Effector CD8-positive, alpha-beta T cell (primary cell): ENCODE results near the gene DOCK1.
A peak's percentile ranks its signal among the peaks of the same experiment; 100 is the strongest.
"Not testable (repeated sequence)": the region's sequence is repeated elsewhere in the genome, so short reads cannot be mapped to it uniquely, and the experiment has no call there.

ENCODE experiments used
- DNase-seq: peaks from one replicate; lab custom pipeline; 2025; lab: John Stamatoyannopoulos, UW

DOCK1 gene

DNA sequence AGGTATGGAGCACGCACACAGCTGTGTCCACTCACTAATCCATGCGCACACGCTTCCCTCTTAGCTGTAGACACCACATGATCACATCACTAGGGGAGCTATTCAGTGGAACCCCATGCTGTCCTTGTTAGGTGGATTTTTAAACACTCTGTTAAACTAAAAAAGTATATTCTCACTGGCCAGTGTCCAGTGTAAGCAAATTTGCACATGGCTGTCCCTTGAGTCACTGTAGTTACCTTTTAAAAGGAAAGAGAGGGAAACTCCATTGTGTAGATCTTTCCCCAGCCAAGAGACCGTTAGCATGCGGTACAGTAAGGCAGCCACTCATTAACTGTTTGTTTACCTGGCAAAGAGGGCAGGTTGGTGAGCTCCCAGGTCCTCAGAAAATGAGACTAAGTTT is 372.8 kb downstream of the DOCK1 start:
- no peak for DNase-seq

DNA sequence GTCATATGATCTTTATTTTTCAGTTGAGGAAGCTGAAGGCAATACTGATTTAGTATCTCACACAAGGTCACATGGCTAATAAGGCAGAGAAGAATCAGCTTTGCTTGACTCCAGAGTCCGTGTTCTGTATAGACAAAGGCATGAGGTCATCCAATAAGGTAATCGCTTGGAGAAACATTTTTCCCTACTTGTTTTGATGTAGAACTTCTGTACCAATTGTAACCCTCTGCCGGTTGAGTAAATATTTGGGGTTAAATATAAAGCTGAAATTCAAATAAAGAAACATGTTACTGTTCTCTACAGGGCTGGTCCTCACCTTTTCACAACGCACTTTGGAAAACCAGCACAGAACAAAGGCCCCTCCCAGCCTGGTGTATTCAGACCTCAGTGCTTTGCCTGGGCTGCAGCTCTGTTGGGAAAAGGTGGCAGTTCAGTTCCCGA is 374.1 kb downstream of the DOCK1 start:
- no peak for DNase-seq

DNA sequence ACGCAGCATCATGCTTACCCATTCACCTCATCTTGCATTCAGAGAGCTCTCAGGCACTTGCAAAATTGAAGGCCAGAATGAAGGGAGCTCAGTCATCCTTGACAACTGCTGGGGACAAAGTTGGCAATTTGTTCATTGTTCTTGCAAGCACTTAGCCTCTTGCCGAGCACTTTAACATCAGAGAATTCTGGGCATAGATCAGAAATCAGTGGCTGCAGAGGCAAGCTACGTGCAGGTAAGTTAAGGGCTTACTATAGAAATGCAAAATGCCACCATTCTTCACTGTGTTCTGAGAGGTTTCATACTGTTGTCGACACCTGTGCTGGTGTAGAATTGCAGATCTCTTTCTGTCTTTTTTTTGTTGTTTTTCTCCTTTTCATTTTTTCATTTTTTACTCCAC is 375.2 kb downstream of the DOCK1 start:
- no peak for DNase-seq

DNA sequence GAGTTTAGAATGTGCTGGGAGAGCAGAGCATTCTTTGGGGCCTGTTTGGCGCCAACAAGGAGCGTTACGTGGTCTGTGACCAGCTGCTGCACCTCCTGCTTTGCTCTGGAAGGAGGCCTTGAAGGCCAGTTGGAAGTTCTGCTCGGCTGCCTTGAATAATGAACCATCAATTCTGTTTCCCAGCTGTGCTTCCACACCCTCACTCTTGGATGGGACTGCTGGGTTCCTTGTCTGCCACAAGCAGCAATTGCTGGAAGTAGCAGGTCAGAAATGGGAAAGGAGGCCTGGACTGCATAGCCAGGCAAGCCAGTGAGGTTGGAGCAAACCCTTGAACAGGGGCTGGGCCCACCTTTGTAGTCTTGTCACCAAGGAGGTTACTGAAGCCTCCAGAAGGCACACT is 377.8 kb downstream of the DOCK1 start:
- no peak for DNase-seq

DNA sequence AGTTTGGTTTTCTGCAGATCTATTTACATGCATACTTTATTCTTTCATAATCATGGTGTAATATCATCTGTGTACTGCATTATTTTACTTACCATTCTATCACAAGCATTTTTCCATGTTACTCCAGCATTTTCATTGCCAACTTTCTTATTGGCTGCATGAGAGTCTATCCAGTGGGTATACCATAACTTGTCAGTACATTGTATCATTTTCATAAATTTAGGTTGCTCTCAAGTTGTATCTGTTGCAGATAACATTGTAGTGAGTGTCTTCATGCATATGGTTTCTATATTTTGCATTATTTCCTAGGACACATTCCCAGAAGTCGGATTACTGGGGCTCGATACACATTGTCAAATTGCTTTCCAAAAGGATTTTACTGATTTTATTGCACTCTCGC is 378.3 kb downstream of the DOCK1 start:
- DNase-seq = no peak

DNA sequence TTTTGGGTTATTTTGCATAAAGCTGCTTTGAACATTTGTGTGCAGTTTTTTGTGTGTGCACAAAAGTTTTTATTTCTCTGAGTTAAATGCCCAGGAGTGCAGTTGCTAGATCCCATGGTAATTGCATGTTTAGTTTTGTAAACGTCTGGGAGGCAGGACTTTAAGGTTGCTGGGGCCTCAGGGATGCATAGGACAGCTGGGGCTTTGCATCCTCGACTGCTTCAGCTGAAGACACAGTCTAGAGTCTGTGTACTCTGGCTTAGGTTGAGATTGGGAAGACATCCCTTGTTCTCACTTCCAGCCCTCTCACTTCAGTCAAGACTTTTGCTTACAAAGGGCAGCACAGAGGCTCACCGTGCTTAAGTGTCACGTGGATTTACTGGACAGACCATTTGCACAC is 385.6 kb downstream of the DOCK1 start:
- no peak for DNase-seq

DNA sequence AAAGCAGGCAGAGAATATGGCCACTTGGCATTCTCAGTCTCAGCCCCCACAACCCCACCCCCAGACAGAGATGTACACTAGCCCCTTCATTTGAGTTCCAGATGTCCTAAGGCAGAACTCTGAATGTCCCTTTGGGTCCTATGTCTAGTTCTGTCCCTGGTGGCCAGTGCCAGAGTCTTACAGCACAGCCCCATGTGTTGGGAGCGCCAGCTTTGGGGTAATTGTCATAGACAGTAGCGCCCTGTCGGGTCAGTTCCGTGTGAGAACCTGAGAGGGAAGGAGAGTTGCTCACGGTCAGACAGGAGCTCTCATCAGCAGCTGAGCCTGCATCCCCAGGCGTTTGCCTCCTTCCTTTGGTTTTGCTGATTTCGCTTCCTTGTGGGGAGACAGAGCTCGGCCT is 386.1 kb downstream of the DOCK1 start:
- no peak for DNase-seq

DNA sequence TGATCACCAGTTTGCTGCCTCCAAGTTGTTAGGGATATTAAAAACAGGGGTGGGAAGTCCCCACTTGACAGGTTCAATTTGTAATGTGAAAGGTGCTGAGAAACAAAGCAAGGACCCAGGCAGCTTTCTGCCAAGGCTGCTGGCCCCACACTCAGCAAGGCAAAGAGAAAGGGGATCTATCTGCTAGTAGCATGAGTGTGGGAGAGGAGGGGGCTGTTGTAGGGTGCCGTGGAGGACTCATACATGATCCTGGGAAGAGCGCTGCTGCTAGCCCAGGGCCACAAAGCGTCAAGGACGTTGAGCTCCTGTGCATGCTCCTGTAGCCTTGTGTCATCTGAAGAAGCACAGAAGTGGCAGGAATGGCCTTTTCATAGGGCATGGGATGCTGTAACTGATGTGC is 387.7 kb downstream of the DOCK1 start:
- DNase-seq = no peak

DNA sequence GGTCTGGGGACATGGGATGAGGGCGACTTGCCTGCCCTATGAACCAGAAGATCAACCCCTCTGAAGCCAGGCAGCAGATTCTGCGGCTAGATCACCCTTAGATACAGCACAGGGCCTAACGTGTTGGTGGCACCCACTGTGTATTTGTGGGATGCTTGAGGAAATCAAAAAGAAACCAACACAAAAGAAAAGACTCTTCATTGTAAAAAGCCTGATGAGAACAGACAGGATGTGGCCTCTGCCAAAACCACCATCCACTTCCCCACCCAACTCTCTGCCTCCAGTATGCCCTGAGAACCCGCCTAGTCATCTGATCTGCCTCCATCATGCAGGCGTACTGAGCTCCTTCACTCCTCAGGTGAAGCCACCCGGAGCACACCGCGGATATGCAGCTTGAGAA is 388.4 kb downstream of the DOCK1 start:
- DNase-seq = peak; percentile 2

DNA sequence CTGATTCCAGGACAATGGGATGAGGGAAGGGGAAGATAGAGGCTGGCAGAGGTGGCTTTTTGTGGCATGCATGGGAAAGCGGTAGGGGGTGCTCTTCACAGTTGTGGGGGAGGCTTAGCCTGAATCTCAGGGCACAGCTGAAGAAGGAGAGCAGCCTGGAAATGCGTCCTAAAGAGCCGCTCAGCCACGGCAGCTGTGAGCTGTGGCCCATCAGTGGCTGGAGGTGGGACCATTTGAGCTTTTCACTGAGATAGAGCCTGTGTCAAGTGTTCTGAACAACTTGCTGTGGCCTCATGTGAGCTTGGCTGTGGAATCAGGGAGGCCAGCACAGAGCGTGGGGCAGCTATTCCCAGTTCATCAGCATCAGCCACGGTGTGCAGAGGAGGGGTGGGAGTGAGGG is 391.5 kb downstream of the DOCK1 start:
- no peak for DNase-seq

DNA sequence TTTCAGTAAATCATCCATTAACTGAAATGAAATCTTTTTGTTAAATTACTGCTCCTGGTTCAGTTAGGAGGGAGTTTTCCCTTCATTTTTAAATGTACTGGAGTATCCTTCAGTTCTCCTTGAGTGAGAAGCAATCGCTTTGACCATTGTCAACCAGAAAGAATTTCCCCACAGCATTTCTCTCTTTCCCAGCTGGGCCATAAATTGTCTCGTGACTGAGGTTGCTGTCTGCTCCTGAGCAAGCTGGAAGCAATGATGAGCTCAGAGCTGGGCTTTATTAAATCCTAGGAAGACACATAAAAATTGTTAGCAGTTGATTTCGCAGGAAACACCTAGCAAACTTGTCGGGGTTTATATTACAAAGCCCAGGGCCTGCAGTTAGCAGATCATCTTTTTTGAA is 393.2 kb downstream of the DOCK1 start:
- no peak for DNase-seq

DNA sequence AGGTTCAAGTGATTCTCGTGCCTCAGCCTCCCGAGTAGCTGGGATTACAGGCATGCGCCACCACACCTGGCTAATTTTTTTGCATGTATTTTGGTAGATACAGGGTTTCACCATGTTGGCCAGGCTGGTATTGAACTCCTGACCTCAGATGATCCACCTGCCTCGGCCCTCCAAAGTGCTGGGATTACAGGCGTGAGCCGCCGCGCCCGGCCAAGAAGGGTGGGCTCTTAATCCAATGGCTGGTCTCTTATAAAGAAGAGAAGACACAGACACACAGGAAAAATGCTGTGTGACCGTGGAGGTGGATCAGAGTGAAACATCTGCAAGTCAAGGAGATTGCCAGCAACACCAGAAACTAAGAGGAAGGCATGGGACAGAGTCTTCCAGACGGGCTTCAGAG is 394.0 kb downstream of the DOCK1 start:
- not testable (repeated sequence) for DNase-seq

DNA sequence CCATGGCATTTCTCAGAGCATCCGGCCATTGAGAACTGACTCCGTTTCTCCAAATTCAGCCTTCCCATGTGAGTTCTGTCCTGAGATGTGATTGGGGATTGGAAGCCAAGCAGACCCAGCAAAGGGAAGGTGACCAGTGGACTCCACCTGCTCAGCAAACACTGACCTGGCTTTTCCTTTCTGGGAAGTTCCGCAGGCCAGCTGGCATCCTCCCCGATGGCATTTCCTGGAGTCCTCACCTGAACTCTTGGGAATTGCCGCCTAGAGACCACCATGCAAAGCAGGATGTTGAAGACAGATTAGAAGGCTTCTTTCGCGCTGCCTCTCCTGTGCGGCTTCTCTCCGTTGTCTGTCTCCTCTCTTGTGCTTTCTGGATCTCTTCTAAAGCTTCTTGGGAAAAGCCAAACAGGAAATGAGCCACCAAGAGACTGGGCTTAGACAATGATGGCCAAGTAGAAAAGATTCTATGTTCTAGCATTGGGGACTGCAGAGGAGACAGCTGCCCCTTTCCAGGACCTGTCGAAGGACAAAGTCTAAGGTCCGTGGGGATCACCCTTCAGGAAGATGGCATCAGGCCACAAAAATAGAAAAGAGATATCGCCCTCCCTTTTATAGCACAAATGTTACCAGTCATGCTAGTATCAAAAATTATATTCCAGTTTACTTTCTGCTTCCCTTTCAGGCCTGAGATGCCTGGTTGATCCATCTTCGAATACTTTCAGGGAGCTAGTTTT is 394.9 kb downstream of the DOCK1 start:
- DNase-seq = no peak

DNA sequence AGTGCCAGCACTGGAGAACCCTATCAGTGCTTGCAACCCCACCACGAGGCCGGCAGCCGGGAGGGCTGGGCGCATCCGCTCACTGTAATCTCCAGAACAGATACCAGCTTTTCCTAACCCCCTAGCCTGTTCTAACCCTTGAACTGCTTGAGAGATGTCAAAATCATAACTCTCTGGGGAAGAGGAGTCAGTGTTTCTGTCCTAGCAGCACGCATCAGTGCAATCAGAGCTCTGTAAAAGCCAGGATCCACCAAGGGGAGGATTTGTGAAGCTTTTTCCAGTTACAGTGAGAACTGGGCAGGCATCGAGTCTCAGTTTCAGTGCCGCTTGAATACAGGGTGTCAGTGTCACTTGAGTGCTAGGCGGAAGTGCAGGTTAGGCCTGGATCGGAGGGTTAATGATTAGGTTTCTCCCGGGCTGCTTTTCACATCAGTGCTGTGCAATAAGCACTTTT is 395.7 kb downstream of the DOCK1 start:
- no peak for DNase-seq

DNA sequence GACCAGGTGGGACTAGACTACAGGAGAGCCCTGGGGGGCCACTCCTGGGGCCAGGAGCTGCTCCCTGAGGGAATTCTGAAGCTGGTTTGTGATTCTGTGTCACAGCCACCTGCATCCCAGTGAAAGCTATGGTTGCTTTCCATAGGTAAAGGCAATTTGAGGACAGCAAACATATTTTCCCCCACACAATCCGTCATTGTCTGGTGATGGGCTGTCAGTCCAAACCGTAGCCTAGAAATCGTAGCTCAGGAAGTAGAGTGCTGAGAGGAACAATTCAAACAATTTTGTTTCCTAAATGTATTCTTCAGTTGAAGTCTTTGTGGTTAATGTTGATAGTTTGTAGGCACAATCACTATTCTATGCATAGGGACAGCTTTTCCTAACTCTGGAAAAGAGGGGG is 397.1 kb downstream of the DOCK1 start:
- DNase-seq = no peak

DNA sequence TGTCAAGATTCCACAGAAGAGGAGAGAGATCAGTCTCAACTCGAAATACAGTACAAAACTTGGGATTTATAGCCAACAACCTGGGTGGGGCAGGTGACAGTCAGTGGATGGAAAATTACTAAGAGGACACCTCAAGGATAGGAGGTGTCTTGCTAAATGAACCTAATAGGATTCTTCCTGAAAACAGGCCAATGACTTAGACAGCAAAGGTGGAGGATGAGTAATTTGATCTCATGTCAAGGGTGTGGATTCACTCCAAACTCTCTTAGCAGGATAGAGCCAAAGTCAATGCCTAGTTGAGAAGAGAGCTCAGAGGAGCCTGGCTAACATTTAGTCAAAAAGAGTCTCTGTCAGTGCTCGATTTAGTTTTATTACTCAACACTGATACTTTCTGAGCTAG is 397.9 kb downstream of the DOCK1 start:
- no peak for DNase-seq

DNA sequence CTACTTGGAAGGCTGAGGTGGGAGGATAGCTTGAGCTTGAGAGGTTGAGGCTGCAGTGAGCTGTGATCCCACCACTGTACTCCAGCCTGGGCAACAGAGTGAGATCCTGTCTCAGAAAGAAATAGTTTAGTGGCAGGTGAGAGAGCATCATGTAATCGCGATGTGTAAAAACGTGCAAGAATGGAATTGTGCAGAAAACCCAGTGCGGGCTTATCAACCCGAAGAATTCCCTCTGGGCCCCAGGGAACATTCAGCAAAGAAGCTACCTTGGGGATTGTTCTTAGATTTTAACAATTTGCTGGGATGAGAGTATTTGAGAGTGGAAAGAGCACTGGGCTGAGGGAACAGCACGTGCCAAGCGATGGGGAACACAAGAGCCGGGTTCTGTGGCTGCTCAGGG is 398.5 kb downstream of the DOCK1 start:
- DNase-seq = no peak

DNA sequence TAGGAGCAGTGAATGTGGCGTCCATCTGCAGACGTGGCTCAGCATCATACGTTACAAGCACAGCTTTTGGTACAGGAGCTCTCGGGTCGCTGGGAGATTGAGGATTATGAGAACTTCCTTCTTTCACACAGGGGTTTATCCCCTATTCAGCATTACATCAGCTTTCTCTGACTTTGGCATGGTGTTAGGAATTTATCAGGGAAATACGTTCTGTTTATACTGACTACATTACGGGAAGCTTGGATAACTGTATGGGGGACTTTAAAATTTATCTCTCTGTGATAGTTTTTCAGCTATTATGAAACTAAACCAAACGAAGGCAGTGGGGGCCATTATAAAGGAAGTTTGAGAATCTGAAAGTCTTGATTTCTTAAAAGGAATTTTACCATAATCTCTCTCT is 401.3 kb downstream of the DOCK1 start:
- no peak for DNase-seq

DNA sequence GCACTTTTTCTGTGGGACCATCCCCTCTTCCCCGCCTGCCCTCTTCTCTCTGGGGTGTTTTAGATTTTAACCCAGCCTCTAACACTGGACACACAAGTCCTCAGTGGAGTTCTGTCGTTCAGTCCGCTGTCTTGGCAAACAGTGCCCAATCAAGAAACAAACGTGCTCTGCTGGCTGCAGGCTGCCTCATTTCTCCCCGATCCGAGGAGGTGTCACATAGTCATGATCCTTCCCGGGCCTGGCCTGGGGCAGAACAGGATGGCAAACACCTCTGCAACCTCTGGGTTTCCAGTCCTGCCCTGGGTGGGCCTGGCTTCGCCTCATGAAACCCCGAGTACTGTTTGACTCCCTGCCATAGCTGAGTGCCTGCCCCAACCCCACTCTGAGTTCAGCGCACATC is 402.1 kb downstream of the DOCK1 start:
- no peak for DNase-seq

DNA sequence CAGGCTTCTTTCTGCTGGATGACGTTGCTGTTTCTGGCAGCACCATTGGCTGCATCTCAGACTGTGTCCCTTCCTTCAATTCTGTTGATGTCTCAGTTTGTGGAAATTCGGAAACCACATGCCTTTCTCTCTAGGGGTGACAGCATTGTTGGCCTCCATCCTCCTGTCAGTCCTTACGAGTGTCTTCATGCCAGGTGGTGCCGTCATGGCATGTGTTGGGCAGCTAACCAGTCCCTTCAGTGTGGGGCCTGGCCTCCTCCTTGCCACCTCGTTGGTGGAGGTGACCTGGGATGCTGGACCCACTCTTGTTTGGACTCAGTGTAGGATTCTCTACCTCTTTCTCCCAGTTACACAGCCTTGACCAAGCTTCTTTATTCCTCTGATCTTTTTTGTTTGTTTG is 402.8 kb downstream of the DOCK1 start:
- DNase-seq = no peak

DNA sequence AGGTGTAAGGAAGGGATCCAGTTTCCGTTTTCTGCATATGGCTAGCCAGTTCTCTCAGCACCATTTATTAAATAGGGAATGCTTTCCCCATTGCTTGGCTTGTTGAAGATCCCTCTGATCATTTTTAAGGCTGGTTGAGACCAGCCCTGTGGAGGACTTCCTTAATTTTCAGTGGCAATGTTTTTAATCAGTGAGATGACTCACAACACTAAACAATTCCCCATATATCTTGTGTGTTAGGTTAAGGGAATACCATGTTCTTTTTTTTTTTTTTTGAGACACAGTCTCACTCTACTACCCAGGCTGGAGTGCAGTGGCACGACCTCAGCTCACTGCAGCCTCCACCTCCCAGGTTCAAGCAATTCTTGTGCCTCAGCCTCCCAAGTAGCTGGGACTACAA is 404.4 kb downstream of the DOCK1 start:
- not testable (repeated sequence) for DNase-seq

DNA sequence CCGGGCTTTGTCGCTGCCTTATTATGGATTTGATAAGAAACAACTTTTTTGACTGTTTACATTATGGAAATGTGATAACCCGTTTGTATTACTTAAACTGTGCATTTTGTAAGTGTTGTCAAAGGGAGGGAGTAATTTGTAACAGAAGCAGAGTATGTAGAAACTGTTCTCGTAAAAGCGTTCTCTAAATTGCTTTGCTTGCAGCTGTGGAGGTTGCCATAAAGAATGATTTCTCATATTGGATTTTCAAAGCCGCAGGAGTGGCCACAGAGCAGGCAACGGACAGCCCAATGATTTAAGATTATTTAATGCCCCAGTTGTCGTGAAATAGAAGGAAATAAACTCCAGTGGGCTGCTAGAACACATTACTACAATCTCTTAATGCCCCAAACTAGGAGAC is 405.2 kb downstream of the DOCK1 start:
- no peak for DNase-seq

DNA sequence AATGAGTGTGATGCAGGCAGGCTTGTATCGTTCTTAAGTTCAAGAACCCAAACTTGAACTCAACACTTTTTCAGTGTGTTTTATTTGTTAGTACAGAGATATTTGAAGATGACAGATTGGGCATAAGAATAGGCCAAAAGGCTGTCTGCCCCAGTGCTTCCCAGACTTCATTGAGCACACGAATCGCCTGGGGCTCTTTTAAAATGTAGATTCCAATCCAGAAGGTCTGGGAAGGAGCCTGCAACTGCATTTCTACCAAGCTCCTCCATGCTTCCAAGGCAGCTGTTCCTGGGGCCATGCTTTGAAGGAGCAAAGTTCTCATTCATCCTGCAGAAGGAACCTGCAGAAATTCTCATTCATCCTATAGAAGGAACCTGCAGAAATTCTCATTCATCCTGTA is 405.7 kb downstream of the DOCK1 start:
- DNase-seq = no peak

DNA sequence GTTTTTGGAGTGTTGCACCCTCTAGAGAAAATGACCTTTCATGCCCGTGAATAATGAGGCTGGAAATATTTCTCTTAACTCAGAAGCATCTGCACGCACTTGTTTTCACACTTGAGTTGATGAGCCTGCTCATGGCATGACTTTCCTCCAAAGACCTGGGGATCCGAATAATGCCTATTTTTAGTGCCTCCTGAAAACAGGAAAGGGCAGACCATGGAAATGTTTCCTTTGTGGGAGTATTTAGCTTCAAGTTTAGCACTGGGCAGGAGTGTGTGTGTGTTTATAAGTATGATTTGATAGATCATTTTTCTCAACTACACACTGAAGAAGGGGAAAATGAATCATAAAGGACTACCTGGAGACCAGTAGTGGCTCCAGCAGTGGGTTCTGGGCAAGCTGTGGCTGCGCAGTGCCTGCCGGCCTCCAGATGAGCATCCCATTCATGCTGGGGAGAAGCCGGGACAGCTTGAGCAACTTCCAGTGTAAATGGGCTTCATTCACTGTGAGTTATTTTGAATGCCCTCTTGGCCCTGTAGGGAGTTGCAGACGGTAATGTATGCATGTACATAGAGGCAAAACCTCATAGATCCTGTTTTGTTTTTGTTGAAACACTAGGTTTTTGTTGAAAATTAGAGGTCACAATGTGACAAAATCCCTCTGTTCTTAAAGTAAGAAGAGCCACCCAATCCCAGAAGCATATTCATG is 408.9 kb downstream of the DOCK1 start:
- no peak for DNase-seq
